Measurements from ENCODE around the gene SEPTIN7.

- no peak for TF ChIP-seq CTCF (conservative IDR thresholded peaks at IDR 0.05; ENCODE audit: low read depth, low read length)
- no peak for TF ChIP-seq MAFK (IDR thresholded peaks at IDR 0.05; ENCODE audit: low read depth, low read length)
- TF ChIP-seq POLR2A (IDR thresholded peaks at IDR 0.05; ENCODE audit: low read depth, low read length), result no peak
These were observed 18.5 kb downstream of the SEPTIN7 start for GRCh38 chr7:35819310-35819709.
